NCI-H748 (cell line): ENCODE results near the gene ACP5.

Experiments used
- DNase-seq: peaks from one replicate; lab custom pipeline; 2025; ENCODE audit not compliant: unreplicated experiment; lab: John Stamatoyannopoulos, UW

The ACP5 gene

GRCh38 chr19:11549386-11549953 lies 28.0 kb downstream of the ACP5 start:
- DNase-seq: no peak

- DNase-seq: no peak
These were observed 29.3 kb downstream of the ACP5 start for GRCh38 chr19:11547929-11548700.

GRCh38 chr19:11541238-11541637 lies 36.2 kb downstream of the ACP5 start:
- no peak for DNase-seq

- DNase-seq: no peak
These were observed 36.8 kb downstream of the ACP5 start for GRCh38 chr19:11540645-11541044.

GRCh38 chr19:11539495-11540365 lies 37.7 kb downstream of the ACP5 start:
- DNase-seq: peak; percentile 23

- no peak for DNase-seq
These were observed 39.0 kb downstream of the ACP5 start, which contains the start of gene CNN1 for GRCh38 chr19:11538232-11539036. TSS of gene CNN1 (plus strand) at chr19:11538851. CDS start at chr19:11538928, 77 bp downstream.

GRCh38 chr19:11535792-11536595 lies 41.5 kb downstream of the ACP5 start:
- peak; percentile 81 for DNase-seq

- DNase-seq: no peak
These were observed 42.5 kb downstream of the ACP5 start for GRCh38 chr19:11534948-11535347.

GRCh38 chr19:11534538-11534937 lies 42.9 kb downstream of the ACP5 start:
- no peak for DNase-seq

- peak; percentile 77 for DNase-seq
These were observed 47.0 kb downstream of the ACP5 start for GRCh38 chr19:11530432-11530831.

GRCh38 chr19:11528551-11529341 lies 48.7 kb downstream of the ACP5 start, which contains the start of gene ECSIT:
TSS of gene ECSIT (minus strand) at chr19:11529134. CDS start at chr19:11519170, 9,964 bp downstream.
- DNase-seq: peak; percentile 94
